HG03175 (cell line): Measurements from ENCODE around the gene YIPF3.
"Not testable (repeated sequence)": the region's sequence is repeated elsewhere in the genome, so short reads cannot be mapped to it uniquely, and the experiment has no call there.

Experiments
- ATAC-seq: cut with Tn5 transposase; IDR thresholded peaks from one replicate; pipeline ENCODE4 v1.9.1; 2021; ENCODE audit warnings: mild to moderate bottlenecking, moderate library complexity; ENCODE audit not compliant: unreplicated experiment

The YIPF3 gene

DNA sequence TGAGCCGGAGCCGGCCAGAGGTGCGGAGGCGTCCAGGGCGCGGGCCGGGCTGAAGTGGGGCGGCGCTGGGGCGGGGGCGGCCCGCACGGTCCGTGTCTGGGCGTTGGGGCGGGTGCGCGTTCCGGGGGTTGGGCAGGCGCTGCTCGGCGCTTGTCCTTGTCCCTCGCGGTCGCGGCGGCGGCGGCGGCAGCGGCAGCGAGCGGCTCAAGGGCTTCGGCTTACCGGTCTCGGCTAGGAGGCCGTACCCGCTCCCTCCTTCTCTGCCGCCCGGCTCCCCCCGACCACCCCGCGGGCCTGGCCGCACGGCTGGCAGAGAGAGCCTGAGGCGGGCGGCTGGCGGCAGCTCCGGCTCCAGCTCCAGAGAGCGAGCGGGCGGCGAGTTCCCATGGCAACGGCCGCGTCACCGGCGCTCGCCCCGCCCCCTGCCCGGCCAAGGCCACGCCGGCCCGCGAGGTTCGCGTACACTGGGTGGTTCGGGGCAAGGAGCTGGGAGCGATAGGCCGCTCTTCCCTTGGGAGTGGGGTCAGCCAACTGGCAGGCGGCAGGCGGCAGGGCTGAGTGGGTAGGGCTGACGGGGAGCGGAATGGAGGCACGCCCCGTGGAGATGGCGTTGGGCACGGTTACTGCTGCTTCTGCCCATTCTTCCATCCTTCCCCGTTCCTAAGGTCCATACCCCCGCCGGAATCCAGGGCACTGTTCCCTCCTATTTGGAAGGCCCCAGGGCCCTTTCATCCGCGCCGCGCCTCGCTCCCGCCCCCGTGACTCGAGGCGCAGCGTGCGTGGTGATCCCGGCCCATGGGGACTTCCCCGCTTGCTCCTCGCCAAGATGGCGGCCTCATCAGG lies 6.5 kb downstream of the YIPF3 start, which contains the start of gene LRRC73:
TSS of gene LRRC73 (minus strand) at position 363 of the 843 bp plus-strand sequence. CDS start 561 bp downstream, outside the sequence.
- peak; percentile 70 for ATAC-seq

GRCh38 chr6:43509142-43509983 lies 7.4 kb downstream of the YIPF3 start:
- ATAC-seq: peak; percentile 19

DNA sequence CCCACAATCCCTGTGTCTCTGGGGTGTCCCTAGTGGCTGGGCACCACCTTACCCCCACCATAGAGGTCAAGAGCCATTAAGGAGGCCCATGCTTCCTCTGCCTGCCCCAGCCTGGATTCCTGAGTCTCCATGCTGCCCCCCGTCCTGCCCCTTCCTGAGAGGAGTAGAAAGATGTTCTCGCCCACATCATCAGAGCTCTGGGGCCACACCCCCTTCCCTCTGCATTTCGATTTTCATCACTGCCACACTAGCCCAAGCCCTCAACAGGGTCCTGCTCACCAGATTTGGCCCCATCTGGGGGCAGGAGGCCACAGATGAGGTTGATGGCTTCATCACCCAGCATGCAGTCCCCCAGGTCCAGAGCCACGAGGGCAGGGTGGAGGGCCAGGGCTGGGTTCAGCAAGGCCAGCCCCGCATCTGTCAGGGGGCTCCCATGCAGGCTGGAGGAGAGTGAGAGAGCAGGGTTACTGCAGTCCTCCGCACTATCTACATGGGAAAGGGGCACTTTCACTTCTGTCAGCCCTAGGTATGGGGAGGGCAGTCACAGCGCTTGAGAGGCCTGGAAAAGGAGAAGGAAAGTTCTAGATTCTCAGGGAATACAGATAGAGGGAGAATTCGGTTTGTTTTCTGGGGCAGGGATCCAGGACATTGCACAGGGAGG lies 8.1 kb downstream of the YIPF3 start:
- no peak for ATAC-seq

- ATAC-seq: peak; percentile 53
Observed at GRCh38 chr6:43506667-43507471, 9.9 kb downstream of the YIPF3 start.

DNA sequence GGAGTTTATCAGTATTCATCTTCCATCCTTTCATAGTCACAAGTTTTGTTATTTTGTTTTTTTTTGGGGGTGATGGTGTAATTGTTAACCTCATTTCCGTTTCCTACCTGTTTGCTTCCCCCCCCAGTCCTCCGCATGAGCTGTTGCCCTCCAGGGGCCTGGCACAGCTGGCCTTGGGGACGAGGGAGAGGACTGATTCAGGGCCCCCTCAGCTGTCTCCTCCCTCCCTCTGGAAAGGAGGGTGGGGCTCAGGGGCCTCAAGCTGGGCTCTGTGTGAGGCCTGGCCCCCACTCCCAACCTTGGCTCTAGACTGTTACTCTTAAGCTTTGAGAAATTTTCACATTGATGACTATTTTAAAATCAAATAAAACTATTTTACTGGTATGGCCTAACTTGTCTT lies 10.6 kb downstream of the YIPF3 start:
- ATAC-seq: no peak

- no peak for ATAC-seq
Observed at GRCh38 chr6:43505718-43506117, 11.0 kb downstream of the YIPF3 start.

DNA sequence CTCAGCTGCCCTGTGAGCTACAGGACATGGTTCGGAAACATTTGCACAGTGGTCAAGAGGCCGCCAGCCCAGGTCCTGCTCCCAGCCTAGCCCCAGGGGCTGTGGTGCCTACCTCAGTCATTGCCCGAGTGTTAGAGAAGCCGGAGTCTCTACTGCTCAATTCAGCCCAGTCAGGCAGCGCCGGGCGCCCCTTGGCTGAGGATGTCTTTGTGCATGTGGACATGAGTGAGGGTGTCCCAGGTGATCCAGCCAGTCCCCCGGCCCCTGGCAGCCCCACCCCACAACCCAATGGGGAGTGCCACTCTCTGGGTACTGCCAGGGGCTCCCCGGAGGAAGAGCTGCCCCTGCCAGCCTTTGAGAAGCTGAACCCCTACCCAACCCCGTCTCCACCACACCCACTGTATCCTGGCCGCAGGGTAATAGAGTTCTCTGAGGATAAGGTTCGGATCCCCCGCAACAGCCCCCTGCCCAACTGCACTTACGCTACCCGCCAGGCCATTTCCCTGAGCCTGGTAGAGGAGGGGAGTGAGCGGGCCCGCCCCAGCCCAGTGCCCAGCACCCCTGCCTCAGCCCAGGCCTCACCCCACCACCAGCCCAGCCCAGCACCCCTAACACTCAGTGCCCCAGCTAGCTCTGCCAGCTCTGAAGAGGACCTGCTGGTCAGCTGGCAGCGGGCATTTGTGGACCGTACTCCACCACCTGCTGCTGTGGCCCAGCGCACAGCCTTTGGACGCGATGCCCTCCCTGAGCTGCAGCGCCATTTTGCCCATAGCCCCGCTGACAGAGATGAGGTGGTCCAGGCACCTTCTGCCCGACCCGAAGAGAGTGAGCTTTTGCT lies 11.8 kb downstream of the YIPF3 start:
- ATAC-seq: no peak

GRCh38 chr6:43503443-43503842 lies 13.3 kb downstream of the YIPF3 start:
- no peak for ATAC-seq

DNA sequence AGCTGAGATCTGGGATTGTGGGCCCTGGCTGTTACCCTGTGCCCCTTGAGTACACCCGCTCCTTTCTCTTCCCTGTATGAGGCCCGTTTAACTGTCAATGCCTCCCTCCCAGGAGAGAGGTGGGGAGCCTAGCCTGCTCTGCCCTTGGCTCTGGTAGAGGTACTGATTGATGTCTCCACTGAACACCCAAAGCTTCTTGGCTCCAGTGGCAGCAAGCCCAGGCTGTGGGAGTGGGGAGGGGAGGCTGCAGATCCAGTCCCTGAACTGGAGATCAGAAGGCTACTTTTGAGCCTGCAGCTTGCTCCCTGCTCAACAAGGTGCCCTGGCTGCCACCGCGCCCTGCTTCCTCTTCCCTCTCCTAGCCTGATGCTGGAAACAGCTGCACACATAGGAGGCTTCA lies 14.1 kb downstream of the YIPF3 start:
- no peak for ATAC-seq

- no peak for ATAC-seq
Observed at GRCh38 chr6:43500921-43501320, 15.8 kb downstream of the YIPF3 start.

DNA sequence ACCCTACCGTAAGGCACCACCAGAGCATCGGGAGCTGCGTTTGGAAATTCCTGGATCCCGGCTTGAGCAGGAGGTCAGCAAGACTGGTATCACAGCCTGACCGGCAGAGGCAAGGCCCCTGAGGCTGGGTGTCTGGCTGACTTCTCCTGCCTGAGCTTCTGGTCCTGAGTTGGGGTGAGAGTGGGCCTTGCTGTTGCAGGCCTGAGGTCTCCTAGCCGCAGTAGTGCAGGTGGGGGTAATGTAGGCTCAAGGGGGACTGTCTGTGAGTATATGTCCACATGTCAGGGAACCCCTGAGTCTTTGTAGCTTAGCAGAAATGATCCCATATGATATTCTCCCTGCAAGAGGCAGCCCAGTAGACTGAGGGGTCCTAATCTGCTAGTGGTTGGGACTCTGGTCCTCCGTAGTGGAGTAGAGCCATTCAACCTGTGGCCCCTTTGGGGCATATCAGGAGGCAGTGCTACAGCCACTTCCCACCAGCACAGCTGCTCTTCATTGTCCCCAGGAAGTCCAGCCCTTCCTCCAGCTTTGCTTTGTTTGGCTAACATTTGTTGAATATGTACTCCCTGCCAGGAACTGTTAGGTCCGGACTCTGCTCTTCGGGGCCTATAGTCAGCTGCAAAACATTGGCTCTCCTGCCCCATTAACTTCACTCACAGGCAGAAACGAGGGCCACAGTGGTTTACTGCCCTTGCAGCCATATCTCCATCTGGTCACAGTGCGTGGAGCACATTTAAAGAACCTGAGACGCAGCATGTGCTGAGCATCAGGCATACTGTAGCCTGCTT lies 17.5 kb downstream of the YIPF3 start:
- ATAC-seq: no peak

- ATAC-seq: not testable (repeated sequence)
Observed at GRCh38 chr6:43498291-43498690, 18.4 kb downstream of the YIPF3 start.

GRCh38 chr6:43497689-43498088 lies 19.0 kb downstream of the YIPF3 start:
- no peak for ATAC-seq

DNA sequence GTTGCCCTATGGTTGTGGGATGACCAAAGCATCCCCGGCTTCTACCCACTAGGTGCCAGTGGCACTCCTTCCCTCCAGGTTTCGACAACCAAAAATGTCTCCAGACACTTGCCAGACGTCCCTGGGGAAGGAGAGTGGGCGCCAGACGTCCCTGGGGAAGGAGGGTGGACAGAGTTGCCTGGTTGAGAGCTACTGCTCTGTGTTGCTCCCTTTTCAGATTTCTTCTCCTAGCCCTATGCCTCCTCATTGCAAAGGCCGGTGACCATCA lies 19.7 kb downstream of the YIPF3 start:
- no peak for ATAC-seq

GRCh38 chr6:43496370-43497128 lies 20.2 kb downstream of the YIPF3 start:
- ATAC-seq: no peak

DNA sequence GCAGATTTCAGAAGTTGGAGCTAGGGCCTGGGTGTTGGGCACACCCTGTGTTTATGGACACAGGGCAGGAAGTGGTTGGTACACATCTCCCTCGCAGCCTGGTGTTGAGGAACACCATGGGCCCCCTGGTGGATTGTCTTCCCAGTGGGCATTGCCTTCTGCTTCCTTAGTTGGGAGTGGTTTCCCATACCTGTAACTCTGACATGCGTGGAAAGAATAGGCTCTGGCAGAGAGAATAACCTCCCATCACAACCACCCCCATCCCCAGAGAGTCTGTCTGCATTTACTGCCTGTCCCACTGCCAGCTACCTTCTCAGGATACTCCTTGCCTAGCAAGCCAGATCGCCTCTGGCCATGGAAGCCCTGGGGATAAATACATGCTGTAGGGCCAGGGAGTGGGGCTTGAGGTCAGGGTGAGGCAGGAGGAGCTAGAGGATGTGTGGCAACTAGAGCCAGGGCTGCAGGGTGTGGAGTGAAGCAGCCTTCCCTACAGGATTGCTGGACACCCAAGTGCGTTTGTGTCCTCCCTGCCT lies 21.3 kb downstream of the YIPF3 start:
- ATAC-seq: no peak

GRCh38 chr6:43494766-43495165 lies 22.0 kb downstream of the YIPF3 start:
- no peak for ATAC-seq

GRCh38 chr6:43494321-43494720 lies 22.4 kb downstream of the YIPF3 start:
- ATAC-seq: no peak
